Cardiac fibroblast (primary cell): Measurements from ENCODE around the gene PAPSS2.
A peak's percentile ranks its signal among the peaks of the same experiment; 100 is the strongest.

Source experiments
- DNase-seq, 2 donors: peaks; one replicate each; pipeline versions ENCODE4 v3.0.0 to v3.0.0-alpha.2; 2010; ENCODE audit warnings: low read depth in 2 of 2
- H3K4me3 ChIP-seq, 2 donors: replicated peaks in 1 of 2; 1 replicate in 1 of 2; 2 replicates in 1 of 2; pipeline ENCODE4 v1.5.1; 2011; ENCODE audit warnings: low read depth in 2 of 2, low read length in 2 of 2, mild to moderate bottlenecking in 2 of 2, moderate library complexity in 1 of 2
- CTCF ChIP-seq: IDR thresholded peaks from one replicate; pipeline ENCODE4 v1.5.1; 2011; ENCODE audit warnings: low read depth, mild to moderate bottlenecking, low read length, inconsistent platforms

The PAPSS2 gene

GRCh38 chr10:87794285-87794684 lies 134.6 kb downstream of the PAPSS2 start:
- peak; percentile 7 to 54 for DNase-seq
- no peak overlapping the region for H3K4me3 ChIP-seq
- TF ChIP-seq CTCF, result no peak
